Measurements from ENCODE around the gene IQCH.

DNA sequence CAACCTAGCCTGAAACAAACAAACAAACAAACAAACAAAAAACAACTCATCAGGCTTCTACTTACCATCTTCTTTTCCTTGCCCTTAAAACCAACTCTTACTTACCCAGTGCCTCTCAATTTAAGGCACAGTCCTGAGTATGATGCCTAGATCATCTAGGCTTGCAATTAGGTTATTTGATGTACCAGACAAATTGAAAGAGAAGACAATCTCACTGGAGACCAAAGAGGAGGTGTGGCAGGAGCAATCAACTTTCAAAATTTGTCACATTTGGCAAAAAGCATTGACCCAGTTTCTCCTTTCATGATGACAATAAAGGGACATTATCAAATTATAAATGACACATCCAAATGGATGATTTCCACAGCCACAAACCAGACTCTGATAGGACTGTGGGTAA is 36.2 kb upstream of the IQCH start:
- TF ChIP-seq YY1 (IDR thresholded peaks at IDR 0.05; ENCODE audit: insufficient read depth, insufficient read length) (no peak), ZNF274 (IDR thresholded peaks at IDR 0.05; ENCODE audit: low read depth, low read length) (no peak), SUZ12 (IDR thresholded peaks at IDR 0.05; ENCODE audit: extremely low read depth, insufficient read depth, insufficient read length) (no peak)

All from NT2/D1 (cell line).